Measurements from ENCODE around the gene SLC16A2.
"Not testable (repeated sequence)": the region's sequence is repeated elsewhere in the genome, so short reads cannot be mapped to it uniquely, and the experiment has no call there.

Gene SLC16A2

GRCh38 chrX:74467656-74468055, 46.4 kb downstream of the SLC16A2 start:
- H3K36me3 ChIP-seq (ENCODE audit: control insufficient read depth in 2 of 2, insufficient read depth in 1 of 2, low read length in 2 of 2), result no peaks in the 10 kb centered on the region
- H3K27ac ChIP-seq (ENCODE audit: extremely low read depth, low read depth, low read length), result no peak overlapping the region
- H3K4me1 ChIP-seq (ENCODE audit: control insufficient read depth, insufficient read depth, low read length), result peaks cover 2% of the 10 kb centered on the region; the same call in 1 of the 2 replicates
- POLR2A ChIA-PET, result no interaction called here
- no peak overlapping the region for H3K4me3 ChIP-seq (ENCODE audit: low read depth, low read length)
- CTCF ChIA-PET, result interaction anchor here (0.6 to 0.8 kb wide), 4 partner anchors 48 to 103 kb away, joined by 3 to 4 read pairs (median 3); no protein-coding TSS in a partner anchor
- no peaks in the 10 kb centered on the region; the same call in 1 of the 2 replicates for H3K9me3 ChIP-seq (ENCODE audit: control insufficient read depth, insufficient read depth, low read depth, low read length)
- no peak for TF ChIP-seq ZNF404 (tag by site-specific recombination; IDR thresholded peaks at IDR 0.05)
- TF ChIP-seq INSM2 (tag by site-specific recombination; IDR thresholded peaks at IDR 0.05), result no peak
- no peak for TF ChIP-seq ZSCAN18 (tag by site-specific recombination; IDR thresholded peaks at IDR 0.05)
- no peak for TF ChIP-seq ZNF473 (tag by site-specific recombination; IDR thresholded peaks at IDR 0.05)
- TF ChIP-seq ZNF19 (tag by site-specific recombination; IDR thresholded peaks at IDR 0.05; ENCODE audit: low read depth), result no peak
- TF ChIP-seq ZNF747 (tag by site-specific recombination; IDR thresholded peaks at IDR 0.05), result no peak
- TF ChIP-seq ZNF664 (tag by site-specific recombination; IDR thresholded peaks at IDR 0.05), result no peak
- no peak for TF ChIP-seq ZBTB8A (tag by site-specific recombination; IDR thresholded peaks at IDR 0.05)
- TF ChIP-seq ZSCAN23 (tag by site-specific recombination; IDR thresholded peaks at IDR 0.05), result no peak

GRCh38 chrX:74473116-74473515, 51.8 kb downstream of the SLC16A2 start:
- H3K36me3 ChIP-seq (ENCODE audit: control insufficient read depth in 2 of 2, insufficient read depth in 1 of 2, low read length in 2 of 2); CTCF ChIA-PET; H3K4me1 ChIP-seq (ENCODE audit: control insufficient read depth, insufficient read depth, low read length); H3K4me3 ChIP-seq (ENCODE audit: low read depth, low read length); POLR2A ChIA-PET; H3K9me3 ChIP-seq (ENCODE audit: control insufficient read depth, insufficient read depth, low read depth, low read length); H3K27ac ChIP-seq (ENCODE audit: extremely low read depth, low read depth, low read length): not testable (repeated sequence)

GRCh38 chrX:74490247-74490646, 69.0 kb downstream of the SLC16A2 start:
- H3K4me3 ChIP-seq (ENCODE audit: low read depth, low read length), result no peak overlapping the region
- no peaks in the 10 kb centered on the region for H3K9me3 ChIP-seq (ENCODE audit: control insufficient read depth, insufficient read depth, low read depth, low read length)
- H3K4me1 ChIP-seq (ENCODE audit: control insufficient read depth, insufficient read depth, low read length), result peaks cover 3% of the 10 kb centered on the region; the same call in 1 of the 2 replicates
- no peaks in the 10 kb centered on the region for H3K36me3 ChIP-seq (ENCODE audit: control insufficient read depth in 2 of 2, insufficient read depth in 1 of 2, low read length in 2 of 2)
- ChIA-PET CTCF (interaction anchor here (1.0 kb wide), 1 partner anchor 106 kb away, joined by 4 read pairs; no protein-coding TSS in a partner anchor), POLR2A (no interaction called here)
- H3K27ac ChIP-seq (ENCODE audit: extremely low read depth, low read depth, low read length), result no peak overlapping the region
- TF ChIP-seq ZIC2 (tag by site-specific recombination; IDR thresholded peaks at IDR 0.05) (peak; percentile 31), ZNF596 (tag by site-specific recombination; IDR thresholded peaks at IDR 0.05) (no peak), MZF1 (tag by site-specific recombination; IDR thresholded peaks at IDR 0.05; ENCODE audit: borderline replicate concordance) (no peak), PRDM2 (tag by site-specific recombination; IDR thresholded peaks at IDR 0.05; ENCODE audit: borderline replicate concordance) (no peak), ZNF677 (tag by site-specific recombination; IDR thresholded peaks at IDR 0.05) (no peak), ZNF621 (tag by site-specific recombination; IDR thresholded peaks at IDR 0.05) (no peak)

Data from HEK293 (cell line).